GM21737 (cell line): Measurements from ENCODE around the gene PSAPL1.
"Not testable (repeated sequence)": the region's sequence is repeated elsewhere in the genome, so short reads cannot be mapped to it uniquely, and the experiment has no call there.

Experiments
- ATAC-seq: cut with Tn5 transposase; IDR thresholded peaks from one replicate; pipeline ENCODE4 v1.9.1; 2021; ENCODE audit warnings: mild to moderate bottlenecking, moderate library complexity; ENCODE audit not compliant: unreplicated experiment

Gene PSAPL1

DNA sequence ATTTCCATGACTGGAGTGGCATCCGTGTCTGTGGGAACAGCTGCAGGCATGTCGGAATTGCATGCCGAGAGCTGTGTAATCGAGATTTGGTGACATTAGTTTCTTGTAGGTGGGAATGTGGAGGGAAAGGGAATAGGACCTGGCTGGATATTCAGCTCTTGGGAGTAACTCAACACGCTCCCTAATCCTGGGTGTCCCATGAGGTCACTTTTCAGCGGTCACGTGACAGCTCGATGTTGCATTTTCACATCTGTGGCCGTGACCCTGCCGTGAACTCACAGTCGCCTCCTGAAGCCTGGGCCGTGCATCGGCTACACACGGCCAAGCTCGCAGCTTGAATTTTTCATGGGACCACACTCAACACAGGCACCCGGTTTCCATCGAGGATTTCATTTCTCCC lies 25.8 kb upstream of the PSAPL1 start:
- no peak for ATAC-seq

DNA sequence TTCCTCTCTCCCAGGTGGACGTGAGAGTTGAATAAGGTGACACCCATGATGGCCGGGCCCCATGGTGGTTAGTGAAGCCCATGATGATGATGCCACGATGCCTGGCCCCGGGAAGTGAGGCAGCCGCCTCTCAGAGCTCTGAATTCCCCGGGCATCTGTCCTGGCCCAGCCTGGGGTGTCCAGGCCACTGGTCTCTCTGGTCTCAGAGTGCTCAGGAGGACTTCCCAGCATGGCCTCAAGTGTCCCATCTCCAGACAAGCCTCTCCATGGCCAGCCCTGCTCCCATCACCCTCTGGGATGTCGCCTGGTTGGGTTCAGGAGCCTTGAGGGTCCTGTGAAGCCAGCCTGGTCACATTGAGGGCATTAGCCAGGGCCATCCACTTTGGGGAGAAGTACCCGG lies 24.7 kb upstream of the PSAPL1 start:
- no peak for ATAC-seq

DNA sequence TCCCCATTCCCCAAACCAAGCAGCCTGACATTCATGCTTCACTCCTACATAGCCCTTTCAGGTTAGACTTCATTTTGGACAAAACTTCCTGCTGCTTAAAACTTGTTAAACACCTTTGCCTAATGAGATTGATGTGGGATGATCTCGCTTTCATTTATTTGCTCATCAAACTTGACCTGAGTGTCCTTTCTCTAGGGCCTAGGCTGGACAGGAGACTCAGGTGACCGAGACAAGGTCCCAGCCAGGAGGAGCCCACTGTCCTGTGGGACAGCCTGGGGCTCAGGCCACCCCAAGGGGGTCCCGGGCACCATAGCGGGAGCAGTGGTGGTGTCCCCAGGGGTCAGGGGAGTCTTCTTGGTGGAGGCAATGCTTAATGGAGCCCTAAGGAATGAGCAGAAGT lies 23.7 kb upstream of the PSAPL1 start:
- ATAC-seq: no peak

DNA sequence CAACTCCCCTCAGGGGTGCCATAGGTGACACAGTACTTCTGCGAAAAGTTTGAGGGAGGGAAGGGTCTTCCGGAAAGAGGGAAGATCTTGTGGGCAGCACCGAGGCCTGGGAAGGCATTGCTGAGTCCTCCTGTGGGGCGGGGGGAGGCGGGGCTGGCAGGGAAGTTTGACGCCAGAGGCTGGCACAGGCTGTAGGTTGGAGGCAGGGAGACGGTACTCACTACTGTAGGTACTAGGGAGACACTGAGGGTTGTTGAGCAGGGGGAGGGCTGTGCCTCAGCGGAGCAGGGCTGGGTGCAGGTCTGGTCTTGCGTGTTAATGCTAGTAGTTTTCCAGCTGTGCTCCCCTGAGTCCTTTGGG lies 23.3 kb upstream of the PSAPL1 start:
- ATAC-seq: no peak

DNA sequence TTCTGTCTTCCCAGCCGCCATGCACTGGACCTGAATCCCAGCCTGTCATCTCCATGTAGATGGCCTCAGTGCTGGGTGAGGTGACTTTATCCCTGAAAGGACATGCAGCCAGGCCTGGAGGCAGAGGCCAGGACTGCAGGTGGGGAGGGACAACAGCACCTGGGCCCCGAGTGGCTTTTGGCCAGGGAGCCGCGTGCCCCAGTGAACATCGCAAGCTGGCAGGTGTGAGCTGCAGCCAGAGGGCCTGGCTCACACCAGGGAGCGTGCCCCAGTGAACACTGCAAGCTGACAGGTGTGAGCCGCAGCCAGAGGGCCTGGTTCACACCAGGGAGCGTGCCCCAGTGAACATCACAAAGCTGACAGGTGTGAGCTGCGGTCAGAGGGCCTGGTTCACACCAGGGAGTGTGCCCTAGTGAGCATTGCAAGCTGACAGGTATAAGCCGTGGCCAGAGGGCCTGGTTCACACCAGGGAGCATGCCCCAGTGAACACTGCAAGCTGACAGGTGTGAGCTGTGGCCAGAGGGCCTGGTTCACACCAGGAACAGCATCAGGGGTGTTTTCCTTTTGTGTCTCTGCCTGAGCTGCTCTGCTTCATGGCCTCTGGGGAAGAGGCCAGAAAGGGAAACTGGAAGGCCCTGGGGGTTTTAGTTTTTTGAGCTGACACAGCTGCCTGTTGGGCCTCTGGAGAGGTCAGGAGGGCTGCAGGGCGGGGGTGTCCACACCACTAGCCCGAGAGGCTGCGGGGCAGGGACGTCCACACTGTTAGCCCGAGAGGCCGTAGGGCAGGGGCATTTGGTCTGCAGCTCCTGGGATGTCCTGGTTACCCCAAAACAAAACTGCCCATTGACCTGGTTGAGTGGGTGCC lies 22.7 kb upstream of the PSAPL1 start:
- ATAC-seq: no peak

DNA sequence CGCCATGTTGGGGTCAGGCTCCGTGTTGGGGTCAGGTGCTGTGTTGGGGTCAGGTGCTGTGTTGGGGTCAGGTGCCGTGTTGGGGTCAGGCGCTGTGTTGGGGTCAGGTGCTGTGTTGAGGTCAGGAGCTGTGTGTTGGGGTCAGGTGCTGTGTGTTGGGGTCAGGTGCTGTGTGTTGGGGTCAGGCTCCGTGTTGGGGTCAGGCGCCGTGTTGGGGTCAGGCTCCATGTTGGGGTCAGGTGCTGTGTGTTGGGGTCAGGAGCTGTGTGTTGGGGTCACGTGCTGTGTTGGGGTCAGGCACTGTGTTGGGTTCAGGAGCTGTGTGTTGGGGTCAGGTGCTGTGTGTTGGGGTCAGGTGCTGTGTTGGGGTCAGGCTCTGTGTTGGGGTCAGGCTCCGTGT lies 18.1 kb upstream of the PSAPL1 start:
- ATAC-seq: not testable (repeated sequence)

DNA sequence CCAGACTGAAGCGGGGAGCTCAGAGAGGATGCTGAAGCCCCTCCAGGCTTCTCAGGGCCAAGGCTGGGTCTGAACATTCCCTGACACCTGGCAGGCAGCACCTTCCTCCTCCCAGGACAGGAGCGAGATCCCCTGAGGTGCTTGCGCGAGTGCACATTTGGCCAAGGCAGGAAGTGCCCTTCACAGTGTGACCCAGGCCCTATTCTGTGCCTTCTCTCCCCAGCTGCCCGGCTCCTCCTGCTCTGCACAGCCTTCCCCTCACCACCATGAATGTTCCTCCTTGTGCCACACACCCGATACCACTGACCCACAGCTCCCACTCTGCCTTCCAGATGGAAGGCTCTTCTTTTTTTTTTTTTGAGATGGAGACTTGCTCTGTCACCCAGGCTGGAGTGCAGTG lies 17.1 kb upstream of the PSAPL1 start:
- no peak for ATAC-seq

DNA sequence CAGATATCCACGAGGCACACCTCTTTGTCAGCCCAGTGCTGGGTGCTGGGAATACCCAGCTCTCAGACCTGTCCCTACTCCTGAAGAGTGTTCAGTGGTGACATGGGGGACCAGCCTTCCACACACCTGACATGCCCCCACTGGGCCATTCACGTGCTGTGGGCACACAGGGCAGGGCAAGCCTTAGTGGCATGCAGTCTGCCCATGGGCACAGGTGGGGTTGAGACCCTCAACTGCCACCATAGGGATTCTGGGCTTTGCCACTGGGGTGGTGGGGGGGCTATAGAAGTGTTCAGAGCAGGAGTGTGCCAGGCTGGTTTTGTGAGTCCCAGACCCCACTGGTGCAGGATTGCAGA lies 16.7 kb upstream of the PSAPL1 start:
- no peak for ATAC-seq

DNA sequence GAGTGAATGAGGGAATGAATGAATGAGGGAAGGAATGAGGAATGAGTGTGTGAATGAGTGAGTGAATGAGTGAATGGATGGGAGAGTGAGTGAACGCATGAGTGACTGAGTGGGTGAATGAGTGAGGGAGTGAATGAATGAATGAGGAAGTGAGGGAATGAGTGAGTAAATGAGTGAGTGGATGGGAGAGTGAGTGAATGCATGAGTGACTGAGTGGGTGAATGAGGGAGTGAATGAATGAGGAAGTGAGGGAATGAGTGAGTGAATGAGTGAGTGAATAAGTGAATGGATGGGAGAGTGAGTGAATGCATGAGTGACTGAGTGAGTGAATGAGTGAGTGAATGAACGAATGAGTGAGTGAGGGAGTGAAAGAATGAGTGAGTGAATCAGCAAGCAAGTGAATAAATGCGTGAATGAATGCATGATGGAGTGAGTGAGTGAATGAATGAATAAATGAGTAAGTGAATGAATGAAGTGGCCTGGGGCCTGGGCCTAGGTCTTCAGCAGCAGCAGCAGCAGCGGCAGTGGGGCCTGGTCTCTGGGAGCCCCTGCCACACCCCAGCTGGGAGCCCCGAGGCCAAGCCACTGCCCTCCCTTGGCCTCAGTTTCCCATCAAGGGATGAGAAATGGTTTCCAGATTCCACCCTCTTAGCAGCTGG lies 16.2 kb upstream of the PSAPL1 start:
- no peak for ATAC-seq

DNA sequence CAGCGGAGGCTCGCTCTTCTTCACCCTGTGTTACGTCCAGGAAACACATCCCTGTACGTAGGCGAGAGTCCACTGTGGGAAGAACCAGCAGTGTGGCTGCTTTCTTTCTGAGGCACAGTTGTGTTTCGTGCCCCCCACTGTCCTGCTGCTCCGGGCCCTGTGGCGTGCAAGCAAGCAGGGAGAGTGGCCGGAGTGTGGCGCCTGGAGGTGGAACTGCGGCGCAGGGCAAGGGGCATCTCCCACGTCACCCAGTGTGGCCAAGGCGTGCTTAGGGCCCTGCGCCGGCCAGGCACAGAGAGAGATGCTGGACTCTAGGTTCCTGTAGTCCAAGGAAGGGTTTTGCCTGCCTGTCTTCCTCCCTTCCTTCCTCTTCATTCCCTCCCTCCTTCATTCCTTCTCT lies 13.3 kb upstream of the PSAPL1 start:
- no peak for ATAC-seq

DNA sequence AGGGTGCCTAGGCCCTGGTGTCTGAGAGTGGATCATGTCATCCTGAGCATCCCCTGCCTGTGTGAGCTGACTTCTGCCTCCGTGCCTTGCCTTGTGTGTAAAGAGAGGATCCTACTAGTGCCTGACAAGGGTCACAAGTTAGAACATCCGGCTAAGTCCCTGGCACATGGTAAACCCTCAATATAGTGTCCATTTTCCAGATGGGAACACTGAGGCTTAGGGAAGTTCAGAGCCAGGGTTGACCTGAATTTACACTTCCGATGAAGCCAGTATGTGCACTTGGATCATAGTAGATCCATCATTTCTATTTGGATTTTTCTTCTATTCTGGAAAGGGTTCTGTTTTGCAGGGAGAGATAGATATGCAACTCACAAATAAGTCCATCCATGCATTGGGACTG lies 12.5 kb upstream of the PSAPL1 start:
- no peak for ATAC-seq

DNA sequence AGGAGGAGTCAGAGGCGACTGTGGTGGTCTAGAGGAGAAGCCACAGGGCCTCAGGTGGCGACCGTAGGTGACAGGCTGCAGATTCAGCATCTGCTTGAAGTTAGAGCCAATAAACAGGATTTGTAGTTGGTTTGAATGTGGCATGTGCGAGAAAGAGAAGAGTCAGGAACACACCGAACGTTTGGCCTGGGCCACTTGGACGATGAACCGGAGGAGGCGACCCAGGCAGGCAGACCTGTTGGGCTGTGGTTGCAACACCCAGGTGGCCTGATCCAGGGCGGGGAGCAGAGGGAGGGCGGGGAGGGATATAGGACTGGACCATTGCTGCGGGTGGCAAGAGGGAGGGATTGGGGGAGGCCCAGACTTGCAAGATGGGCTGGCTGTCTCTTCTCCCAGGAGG lies 10.0 kb upstream of the PSAPL1 start:
- no peak for ATAC-seq

DNA sequence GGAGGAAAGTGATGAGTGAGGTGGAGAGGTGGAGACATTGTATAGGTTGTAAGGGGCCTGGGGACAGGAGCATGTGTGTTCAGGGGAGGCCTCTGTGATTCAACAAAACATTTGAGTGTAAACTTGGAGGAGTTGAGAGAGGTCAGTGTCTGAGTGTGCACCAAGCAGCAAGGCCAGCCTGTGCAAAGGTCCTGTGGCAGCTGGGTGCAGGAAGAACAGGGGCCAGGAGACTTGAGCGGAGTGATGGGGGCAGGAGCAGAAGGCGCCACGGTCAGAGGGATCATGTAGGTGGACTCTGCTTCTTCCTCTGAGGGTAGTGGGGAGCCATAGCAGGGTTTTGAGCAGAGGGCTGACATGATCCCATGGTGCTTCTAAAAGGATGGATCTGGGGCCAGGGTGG lies 9.6 kb upstream of the PSAPL1 start:
- no peak for ATAC-seq

DNA sequence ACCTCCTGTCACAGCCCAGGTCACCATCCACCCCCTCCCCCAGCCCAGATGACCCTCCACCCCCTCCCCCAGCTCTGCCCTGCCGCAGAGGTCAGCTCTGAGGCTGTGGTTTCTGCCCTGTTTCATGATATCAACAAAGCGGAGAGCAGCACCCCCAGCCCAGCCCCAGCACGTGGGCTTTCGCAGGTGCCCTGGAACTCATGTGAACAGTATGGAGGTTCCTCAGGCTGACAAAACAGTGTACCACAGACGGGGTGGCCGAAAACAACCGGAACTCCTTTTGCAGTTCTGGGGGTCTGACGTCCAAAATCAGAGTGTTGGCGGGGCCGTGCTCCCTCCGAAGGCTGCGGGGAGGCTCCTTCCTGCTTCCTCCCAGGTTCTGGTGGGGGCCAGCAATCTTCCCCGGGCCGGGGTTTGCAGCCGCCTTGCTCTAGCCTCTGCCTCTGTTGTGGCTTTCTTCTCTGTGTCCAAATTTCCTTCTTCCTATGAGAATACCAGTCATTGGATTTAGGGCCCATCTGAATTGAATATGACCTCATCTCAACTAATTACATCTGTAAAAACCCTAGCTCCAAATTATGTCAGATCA lies 7.9 kb upstream of the PSAPL1 start:
- ATAC-seq: no peak

DNA sequence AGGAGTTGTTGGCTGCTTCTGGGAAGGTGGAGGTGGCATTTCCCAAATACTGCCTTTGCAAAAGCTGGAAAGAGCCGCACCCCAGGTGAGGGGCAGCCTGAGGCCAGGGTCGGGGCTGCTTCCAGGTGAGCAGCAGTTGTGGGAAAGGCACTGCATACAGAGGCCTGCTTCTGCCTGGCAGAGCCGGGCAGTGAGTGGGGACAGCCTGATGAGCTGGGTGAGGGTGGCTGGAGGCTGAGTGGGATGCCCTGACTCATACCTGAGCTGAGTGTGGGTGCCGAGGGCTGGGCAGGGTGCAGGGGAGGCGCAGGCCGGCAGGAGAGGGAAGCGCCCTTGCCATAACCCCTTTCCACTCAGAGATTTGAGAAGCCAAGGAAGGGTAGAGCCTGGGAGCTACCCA lies 6.5 kb upstream of the PSAPL1 start:
- no peak for ATAC-seq

DNA sequence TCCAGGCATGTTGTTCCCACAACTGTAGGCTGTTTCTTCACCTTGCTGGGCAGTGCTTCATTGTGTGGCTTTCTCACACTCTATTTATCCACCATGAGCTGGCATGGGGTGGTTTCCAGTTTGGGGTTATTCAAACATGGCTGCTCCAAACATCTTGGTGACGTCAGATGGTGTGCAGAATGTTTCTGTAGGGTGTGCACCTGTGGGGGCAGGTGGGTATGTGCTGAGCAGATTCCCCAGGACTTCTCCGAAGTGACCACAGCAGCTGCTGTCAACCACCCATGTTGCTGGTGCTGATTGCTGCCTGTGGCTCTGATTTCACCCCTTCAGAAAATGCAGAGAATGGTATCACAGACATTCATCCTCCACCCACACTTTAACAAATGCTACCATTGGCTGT lies 5.0 kb upstream of the PSAPL1 start:
- ATAC-seq: no peak

DNA sequence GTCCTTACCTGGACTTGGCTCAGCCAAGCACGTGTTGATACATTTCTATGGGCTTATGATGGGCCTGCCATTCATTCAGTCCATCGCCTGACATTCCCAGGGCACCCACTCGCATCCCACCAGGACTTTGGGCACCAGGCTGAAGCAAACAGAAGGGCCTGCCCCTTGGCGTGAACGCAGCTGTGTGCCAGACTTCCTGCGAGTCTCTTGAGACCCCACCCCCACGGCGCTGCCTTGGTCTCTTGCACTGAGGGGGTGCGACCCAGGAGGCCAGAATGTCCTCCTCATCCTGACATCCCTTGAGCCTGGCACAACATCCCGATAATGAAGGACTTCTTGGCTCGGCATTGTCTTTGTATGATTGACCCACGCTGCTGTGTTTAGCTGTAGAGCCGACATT lies 1.5 kb upstream of the PSAPL1 start:
- no peak for ATAC-seq

DNA sequence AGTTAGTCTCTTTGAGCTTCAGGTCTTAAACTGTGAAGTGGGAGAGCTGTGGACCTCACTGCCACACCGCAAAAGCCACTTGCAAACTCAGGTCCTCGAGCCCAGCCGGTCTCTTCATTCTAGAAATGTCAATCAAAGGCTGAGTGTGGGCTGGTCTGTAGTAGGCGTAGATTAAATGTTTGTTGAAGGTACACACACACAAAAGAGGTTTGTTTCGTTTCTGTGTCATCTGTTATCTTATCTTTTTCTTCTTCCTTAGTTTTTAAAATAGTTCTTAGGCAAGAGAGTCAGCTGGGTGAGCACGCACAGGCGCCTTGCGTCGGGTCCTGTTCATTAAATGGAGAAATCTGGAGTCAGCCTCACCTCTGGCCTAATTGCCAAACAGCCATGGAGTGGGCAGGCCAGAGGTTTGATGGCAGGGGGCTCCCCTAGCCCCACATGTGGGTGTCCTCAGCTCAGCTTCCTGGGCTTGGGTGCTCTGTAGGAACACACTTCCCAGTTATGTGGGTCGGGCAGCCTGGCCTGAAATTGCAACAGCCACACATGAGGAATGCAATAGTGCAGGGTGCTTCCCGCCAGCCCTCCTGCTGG lies 836 bp upstream of the PSAPL1 start:
- no peak for ATAC-seq

DNA sequence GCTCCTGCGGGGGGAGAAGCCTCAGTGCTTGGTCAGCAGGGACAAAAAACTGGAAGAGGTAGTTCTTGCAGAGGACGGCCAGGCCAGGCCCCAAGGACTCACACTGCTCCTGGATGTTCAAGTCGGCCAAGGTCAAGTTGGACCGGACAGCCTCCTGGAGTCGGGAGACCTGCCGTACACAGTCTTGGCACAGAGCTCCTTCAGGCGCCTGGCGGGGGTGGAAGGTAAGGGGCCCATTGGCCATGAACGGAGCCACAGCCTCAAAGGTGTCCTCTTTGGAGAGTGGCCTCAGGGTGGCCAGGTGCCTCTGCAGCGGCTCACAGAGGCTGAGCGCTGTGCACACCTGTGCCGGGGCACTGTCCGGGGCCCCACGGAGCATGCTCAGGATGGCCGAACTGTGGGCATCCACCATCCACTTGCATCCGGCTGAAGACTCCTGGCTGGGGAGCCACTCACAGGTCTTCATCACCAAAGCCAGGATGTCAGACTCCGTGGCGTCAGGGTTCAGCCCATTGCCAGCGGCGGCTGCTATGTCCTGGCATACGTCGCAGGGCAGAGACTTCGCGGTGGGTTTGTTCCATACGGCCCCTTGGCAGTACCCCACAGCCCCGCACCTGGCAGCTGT lies 477 bp downstream of the PSAPL1 start:
- no peak for ATAC-seq

DNA sequence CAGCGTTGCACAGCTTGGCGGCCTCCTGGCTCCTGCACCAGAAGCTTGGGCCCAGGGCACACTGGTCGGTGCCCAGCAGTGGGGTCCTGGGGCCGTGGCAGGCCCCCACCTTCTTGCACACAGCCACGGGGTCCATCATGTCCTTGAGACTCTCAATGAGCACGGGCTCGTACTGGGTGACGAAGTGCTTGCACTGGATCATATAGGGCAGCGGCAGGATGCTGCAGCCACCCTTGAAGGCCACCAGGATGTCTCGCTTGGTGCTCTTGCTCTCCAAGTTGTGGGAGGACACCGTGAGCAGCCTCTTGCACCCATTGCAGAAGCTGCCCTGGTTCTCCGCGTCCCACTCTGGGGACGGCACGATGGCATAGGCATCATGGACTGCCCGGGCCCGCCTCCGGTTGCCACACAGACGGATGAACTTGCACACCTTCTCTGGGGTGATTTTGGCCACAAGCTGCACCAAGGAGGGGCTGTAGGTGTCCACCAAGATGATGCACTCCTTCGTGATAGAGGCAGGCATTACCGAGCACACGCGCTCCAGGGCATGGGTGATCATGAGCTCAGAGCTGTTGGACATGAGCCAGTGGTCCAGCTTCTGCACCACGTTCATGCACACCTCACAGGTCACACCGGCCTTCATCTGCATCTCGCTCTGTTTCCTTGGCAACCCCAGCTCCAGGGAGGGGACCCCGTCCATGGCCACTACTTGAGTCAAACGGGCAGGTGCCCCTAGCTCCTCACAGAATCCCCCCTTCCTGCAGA lies 1.2 kb downstream of the PSAPL1 start:
- ATAC-seq: no peak
